Left lung (tissue), 14 donors: ENCODE data around the gene RGPD5. TPM values are rescaled to one million over a fixed set of nuclear protein-coding genes. Genes with fewer than 3 reads are reported as not detected.
"Not testable (repeated sequence)": the region's sequence is repeated elsewhere in the genome, so short reads cannot be mapped to it uniquely, and the experiment has no call there.

Experiments
- ATAC-seq: fragments of 200-7000 bp; cut with Tn5 transposase; one replicate; pipeline ENCODE4 v1.9.1; 2020; ENCODE audit warnings: moderate library complexity
- DNase-seq, 4 donors: peaks; one replicate each; pipeline ENCODE4 v3.0.0-alpha.2; 2013 to 2020
- H3K27ac ChIP-seq, 2 donors: fragments of 200-600 bp; sonication (generic) in 1 of 2; one replicate each; pipeline versions ENCODE4 v1.5.0 to v1.8.0; 2020 to 2021
- H3K27me3 ChIP-seq, 2 donors: fragments of 200-600 bp; sonication (generic) in 1 of 2; one replicate each; pipeline versions ENCODE4 v1.5.0 to v1.8.0; 2020 to 2021
- H3K36me3 ChIP-seq, 2 donors: fragments of 200-600 bp; sonication (generic) in 1 of 2; one replicate each; pipeline versions ENCODE4 v1.5.0 to v1.8.0; 2020 to 2021
- H3K4me1 ChIP-seq, 2 donors: fragments of 200-600 bp; one replicate each; pipeline ENCODE4 v1.8.0; 2021
- H3K4me3 ChIP-seq, 2 donors: fragments of 200-600 bp; sonication (generic) in 1 of 2; one replicate each; pipeline versions ENCODE4 v1.5.0 to v1.8.0; 2020 to 2021; ENCODE audit warnings: mild to moderate bottlenecking in 1 of 2
- H3K9me3 ChIP-seq, 2 donors: fragments of 200-600 bp; sonication (generic) in 1 of 2; one replicate each; pipeline versions ENCODE4 v1.5.0 to v1.8.0; 2020 to 2021
- intact Hi-C, 2 donors: fragments of 100-400 bp; cut with DNase I; formaldehyde crosslinking; loops; one replicate each; pipeline versions ENCODE4 v1.11.2 to v1.14.2; 2022
- long read RNA-seq, 12 donors: library from polyadenylated mRNA in 2 of 12; unstranded in 2 of 12; transcript quantifications; one replicate each; pipeline ENCODE4 v2.0.0 and lab custom pipeline, GENCODE V29; 2019 to 2026
- polyA plus RNA-seq, 6 donors: library from polyadenylated mRNA; unstranded; fragments of 120-200 nt; gene quantifications; one replicate each; pipeline ENCODE4 v1.2.1, GENCODE V29; 2013; ENCODE audit not compliant: insufficient read length in 6 of 6
- total RNA-seq, 2 donors: library from RNA; stranded (reverse); fragmentation: NEBNext Ultra II Directional; extraction: Animal tissue kit (Norgen Biotek cat#: 25700); gene quantifications; one replicate each; pipeline ENCODE4 v1.2.1, GENCODE V29; 2021
- donor health status: DM: no; HTN: yes; CAD: no.
- donor health status: DM: no; HTN: no; CAD: no.

Gene RGPD5
- 10 to 100 TPM; 39.8 to 52.1 TPM for total RNA-seq
- 10 to 100 TPM; 12.4 to 22.6 (median 18.5) TPM for polyA plus RNA-seq
- long read RNA-seq, donor 1, partial matches to known transcripts = 49 of 49 reads
- long read RNA-seq, donor 1, other reads (novel, unspliced or antisense) = 0 of 49 reads
- long read RNA-seq, donor 2, partial matches to known transcripts = 23 of 23 reads
- long read RNA-seq, donor 2, other reads (novel, unspliced or antisense) = 0 of 23 reads
- long read RNA-seq, donor 3, full-length matches to known transcripts = 1 of 9 reads
- long read RNA-seq, donor 3, partial matches to known transcripts = 8 of 9 reads
- long read RNA-seq, donor 3, other reads (novel, unspliced or antisense) = 0 of 9 reads
- long read RNA-seq, donor 4 = 0 reads
- long read RNA-seq, donor 5, partial matches to known transcripts = 0 of 1 reads
- long read RNA-seq, donor 5, other reads (novel, unspliced or antisense) = 0 of 1 reads
- long read RNA-seq, donor 6 = 0 reads
- long read RNA-seq, donor 7 = 0 reads
- long read RNA-seq, donor 8, partial matches to known transcripts = 8 of 8 reads
- long read RNA-seq, donor 8, other reads (novel, unspliced or antisense) = 0 of 8 reads
- long read RNA-seq, donor 9 = 0 reads
- long read RNA-seq, donor 10 = 0 reads
- long read RNA-seq, donor 11, full-length matches to known transcripts = 1 of 1 reads
- long read RNA-seq, donor 11, partial matches to known transcripts = 0 of 1 reads
- long read RNA-seq, donor 11, other reads (novel, unspliced or antisense) = 0 of 1 reads
- long read RNA-seq, donor 12 = 0 reads

DNA sequence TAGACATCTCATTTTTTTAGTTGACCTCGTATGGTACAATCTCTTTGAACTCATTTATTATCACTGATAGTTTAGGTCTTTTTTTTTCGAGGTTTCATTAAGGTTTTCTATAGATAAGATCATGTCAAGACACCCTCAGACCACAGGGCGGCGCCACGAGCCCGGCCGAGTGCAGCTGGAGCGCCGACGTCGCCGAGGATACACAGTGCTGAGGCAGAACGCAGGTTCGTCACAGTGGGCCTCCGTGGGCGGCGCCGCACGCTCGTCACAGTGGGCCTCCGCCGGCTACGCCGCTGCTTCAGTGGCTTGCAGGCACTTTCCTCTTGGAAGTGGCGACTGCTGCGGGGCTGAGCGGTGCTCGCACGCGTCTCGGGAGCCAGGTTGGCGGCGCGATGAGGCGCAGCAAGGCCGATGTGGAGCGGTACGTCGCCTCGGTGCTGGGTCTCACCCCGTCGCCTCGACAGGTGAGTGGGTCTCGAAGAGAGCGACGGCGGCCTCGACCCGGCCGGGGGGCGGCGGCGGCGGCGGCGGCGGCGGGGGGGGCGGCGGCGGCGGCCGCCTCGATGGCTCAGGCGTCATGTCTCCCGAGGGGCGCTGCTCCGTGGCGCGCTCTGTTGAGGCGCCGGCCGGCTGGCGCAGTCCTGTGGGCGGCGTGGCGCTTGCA lies at the start of gene RGPD5:
TSS of gene RGPD5 (plus strand) at position 232 of the 664 bp plus-strand sequence. CDS start at position 393, 161 bp downstream.
- H3K27me3 ChIP-seq, H3K27ac ChIP-seq, H3K36me3 ChIP-seq, H3K4me3 ChIP-seq, H3K9me3 ChIP-seq, DNase-seq, intact Hi-C loops, H3K4me1 ChIP-seq: not testable (repeated sequence)
- peak; percentile 100 for ATAC-seq

DNA sequence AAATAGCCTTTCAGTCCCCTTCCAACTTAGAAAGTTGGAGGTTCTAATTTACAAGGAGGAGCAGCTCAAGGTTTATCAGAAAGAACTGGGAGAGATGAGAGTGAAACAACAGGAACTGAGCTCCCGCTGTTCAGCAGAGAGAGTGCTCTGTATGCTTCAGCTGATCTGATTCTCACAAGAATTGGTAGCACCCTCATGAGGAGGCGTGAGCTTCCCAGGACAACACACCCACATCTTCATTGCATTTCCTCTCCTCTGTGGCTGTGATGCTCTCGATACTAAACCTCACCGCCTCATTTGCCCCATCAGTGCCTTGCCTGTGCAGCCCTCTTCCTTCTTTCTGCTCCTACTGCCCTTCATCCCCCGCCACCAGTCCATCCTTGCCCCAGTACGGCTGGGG lies 42.5 kb upstream of the RGPD5 start:
- DNase-seq, H3K27ac ChIP-seq, H3K27me3 ChIP-seq, H3K9me3 ChIP-seq, H3K4me1 ChIP-seq, H3K4me3 ChIP-seq, H3K36me3 ChIP-seq, ATAC-seq, intact Hi-C loops: not testable (repeated sequence)

DNA sequence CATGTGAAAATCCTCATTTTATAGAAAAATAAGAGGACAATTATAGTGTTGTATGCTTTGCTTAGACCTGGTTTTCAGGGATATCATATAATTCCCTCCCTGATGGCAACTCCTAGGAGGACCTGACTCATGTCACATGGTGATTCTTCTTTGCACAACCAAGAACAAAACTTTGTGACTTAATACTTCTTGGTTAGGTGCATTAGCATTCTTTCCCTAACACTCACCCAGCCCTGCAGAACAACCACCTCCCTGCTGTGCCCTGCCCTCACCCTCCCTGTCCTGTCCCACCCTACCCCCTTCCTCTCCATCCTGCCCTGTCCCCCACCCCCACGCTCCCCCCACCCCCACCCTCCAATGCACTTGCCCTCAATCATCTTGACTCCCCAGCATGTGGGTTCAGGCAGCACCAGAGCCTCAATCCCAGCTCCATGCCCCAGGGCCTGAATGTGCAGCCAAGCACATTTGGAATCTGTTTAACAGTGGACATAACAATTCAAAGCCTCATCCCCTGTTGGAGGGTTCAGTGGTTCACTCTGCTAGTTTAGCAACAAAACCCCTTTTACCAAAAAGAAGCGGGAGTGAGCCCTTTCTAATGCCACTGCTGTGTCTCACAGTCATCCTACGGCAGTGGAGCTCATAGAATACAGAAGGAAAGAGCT lies 36.8 kb upstream of the RGPD5 start:
- DNase-seq = not testable (repeated sequence)

DNA sequence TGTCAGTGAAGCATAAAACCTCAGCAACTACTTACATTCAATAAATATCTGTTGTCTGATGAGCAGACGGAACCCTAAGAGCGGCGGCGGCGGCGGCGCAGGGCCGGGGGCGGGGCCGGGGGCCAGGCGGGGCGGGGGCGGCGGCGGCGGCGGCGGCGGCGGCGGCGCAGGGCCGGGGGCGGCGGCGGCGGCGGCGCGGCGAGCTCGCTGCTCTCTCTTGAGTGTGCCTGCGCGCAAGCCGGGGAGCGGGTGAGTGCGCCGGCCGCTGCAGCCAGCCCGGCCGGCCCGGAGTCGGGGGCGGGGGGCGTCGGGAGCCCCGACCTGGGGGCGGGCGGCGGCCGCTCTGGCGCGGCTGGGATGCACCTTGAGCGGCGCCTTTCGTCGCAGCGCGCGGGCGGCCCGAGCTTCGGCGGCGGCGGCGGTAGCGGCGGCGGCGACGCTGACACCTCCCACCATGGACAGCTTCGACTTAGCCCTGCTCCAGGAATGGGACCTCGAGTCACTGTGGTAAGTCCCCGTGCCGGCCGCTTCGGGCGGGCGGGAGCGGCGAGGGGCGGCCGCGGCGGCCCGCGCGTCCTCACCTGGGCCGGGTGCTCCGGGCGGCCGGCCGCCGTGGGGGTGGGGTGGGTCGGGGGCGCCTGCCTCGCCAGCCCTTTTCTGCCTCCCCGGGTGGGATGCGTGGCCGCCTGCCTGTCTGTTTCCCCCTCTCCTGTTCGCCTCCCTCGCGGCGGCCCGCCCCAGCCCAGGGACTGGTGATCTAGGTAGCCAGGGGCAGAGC lies 33.7 kb upstream of the RGPD5 start:
- not testable (repeated sequence) for H3K4me3 ChIP-seq
- ATAC-seq = peak; percentile 64

More for the DNA sequence above, 36.8 kb upstream of the RGPD5 start:
- H3K27ac ChIP-seq, H3K4me1 ChIP-seq, H3K36me3 ChIP-seq, H3K9me3 ChIP-seq, intact Hi-C loops, H3K27me3 ChIP-seq, H3K4me3 ChIP-seq, ATAC-seq: not testable (repeated sequence)

DNA sequence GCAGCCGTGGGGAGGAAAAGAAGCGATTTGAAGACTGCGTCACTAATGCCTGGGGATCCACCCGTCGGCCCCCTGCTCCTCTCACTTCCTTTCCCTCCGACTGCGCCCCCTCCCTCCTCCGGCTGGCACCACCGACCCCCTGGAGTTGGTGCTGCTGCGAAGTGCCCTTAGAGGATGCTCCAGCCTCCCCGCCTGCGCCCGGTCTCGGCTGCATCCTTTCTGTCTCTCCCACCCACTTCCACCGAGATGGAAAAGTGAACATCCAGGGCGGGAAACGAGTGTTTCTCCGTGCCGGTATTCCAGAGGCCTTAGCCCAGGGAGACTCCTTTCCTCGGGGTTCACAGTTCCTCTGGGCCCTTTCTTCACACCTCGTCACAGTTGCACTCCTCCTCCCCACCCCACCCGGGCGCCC lies 33.1 kb upstream of the RGPD5 start:
- intact Hi-C loops, DNase-seq, H3K4me3 ChIP-seq, H3K9me3 ChIP-seq, H3K27ac ChIP-seq, H3K27me3 ChIP-seq, H3K36me3 ChIP-seq, H3K4me1 ChIP-seq: not testable (repeated sequence)
- ATAC-seq = peak; percentile 36

More for the DNA sequence above, 33.7 kb upstream of the RGPD5 start:
- intact Hi-C loops, H3K4me1 ChIP-seq, H3K9me3 ChIP-seq, H3K27ac ChIP-seq, DNase-seq, H3K36me3 ChIP-seq, H3K27me3 ChIP-seq: not testable (repeated sequence)

DNA sequence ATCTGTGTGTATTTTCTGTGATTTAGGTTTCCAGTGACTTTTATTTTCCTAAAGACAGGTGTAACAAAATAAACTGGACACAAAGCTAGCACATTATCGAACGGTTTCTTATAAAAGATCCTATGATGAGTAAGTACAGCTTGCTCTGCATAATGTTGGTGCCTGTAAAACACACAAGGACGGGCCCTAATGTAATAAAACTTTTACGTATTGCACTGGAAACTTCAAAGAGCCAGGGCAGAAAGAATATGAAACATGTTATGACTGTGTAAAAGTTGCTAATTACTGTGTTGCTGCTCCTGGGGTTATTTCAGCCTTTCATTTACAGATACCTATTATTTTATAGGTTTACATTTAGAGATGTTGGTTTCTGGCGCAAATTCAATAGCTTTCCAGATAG lies 32.1 kb upstream of the RGPD5 start:
- H3K4me3 ChIP-seq, intact Hi-C loops: not testable (repeated sequence)

DNA sequence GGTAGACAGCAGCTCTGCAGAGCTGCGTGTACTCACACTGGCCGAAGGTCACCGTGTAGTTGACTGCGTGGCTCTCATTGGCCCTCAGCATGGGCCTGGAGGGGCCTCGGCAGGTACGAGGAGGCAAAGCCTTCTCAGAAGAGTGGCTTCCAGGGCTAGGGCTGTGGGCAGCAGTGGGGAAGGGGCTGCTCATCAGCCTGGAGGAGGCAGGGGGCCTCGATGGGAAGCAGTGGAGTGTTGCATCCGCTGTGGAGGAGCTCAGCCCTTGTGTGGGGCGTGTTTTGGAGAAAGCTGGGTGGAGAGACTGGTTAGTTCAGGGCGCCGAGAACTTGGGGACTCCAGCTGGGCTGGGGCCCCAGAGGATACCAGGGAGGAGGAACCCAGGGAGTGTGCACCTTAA lies 28.0 kb upstream of the RGPD5 start:
- intact Hi-C loops, H3K9me3 ChIP-seq, H3K4me1 ChIP-seq, H3K36me3 ChIP-seq, ATAC-seq, H3K27ac ChIP-seq, H3K4me3 ChIP-seq, H3K27me3 ChIP-seq: not testable (repeated sequence)
- peak in 1 of 4 donors; percentile 16 for DNase-seq

More for the DNA sequence above, 32.1 kb upstream of the RGPD5 start:
- not testable (repeated sequence) for H3K36me3 ChIP-seq, DNase-seq, H3K9me3 ChIP-seq, H3K4me1 ChIP-seq, ATAC-seq, H3K27me3 ChIP-seq, H3K27ac ChIP-seq

DNA sequence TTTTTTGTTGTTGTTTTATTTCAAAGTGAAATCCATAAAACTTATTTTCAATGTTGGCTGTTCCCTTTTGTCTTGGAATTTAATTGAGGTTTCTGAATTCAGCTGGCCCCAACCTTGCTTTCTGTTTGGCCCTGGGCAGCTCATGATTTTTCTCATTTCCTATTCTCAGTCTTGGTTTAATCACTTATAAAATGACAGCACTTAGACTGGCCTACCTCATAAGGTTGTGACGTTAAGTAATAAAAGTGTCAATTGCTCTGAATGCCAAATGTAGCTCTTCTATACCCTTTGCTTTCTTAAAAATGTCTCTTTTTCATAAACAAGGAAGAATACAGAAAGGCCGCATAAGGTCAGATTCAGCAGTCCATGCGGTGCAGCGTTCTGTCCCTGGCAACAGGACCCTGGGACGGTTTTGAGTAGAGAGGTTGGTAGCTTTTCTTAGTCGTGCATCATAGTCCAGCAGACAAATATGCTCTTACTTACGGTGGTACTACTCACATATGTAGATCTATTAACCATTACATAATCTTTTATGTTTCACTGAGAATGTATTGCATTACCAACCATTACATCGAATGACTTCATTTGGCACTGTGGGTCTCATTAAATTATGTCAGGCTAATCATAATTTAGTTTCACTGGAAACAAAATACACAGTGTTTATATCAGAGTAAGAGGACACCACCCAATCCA lies 27.1 kb upstream of the RGPD5 start:
- H3K4me1 ChIP-seq, H3K9me3 ChIP-seq, H3K27ac ChIP-seq, H3K36me3 ChIP-seq, H3K4me3 ChIP-seq, DNase-seq, intact Hi-C loops, H3K27me3 ChIP-seq, ATAC-seq: not testable (repeated sequence)

DNA sequence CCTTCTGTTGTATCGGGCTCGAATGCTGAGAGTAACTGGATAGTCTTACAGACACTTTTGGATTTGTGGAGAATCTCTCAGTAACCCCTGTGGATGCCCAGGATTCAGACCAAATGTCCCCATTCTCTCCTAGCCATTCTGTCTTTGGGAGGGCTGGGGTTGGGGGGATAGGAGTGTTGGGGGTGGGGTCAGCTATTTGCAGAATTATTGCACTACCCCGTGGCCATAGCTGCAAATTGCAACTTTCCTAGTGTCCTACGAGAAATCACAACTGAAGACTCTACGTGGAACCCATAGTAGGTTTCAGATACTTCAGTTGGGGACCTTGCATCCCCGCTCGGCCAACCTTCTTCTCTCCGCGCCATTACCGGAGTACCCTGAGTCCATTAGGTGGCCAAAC lies 25.2 kb upstream of the RGPD5 start:
- H3K4me3 ChIP-seq, H3K27ac ChIP-seq, H3K9me3 ChIP-seq, H3K27me3 ChIP-seq, intact Hi-C loops, H3K36me3 ChIP-seq, H3K4me1 ChIP-seq: not testable (repeated sequence)
- ATAC-seq (peak; percentile 60), DNase-seq (peak in 1 of 4 donors; percentile 2)

DNA sequence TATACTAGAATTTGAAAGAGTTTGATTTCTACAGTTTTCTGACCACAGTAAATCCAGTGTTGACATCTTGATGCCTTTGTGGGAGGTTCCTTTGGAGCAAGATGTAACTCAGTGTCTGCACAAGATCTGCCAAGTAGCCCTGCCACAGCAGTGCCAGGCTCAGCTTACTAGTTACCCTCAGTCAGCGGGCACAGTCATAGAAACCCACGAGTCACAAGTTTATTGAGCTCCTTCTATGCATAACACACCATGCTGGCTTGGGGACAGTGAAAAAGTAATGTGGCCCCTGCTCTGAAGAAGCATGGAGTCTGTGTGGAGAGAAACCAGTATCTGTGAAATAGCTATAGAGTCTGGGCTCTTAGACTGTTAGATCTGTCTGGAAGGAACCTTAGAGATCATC lies 15.0 kb upstream of the RGPD5 start:
- intact Hi-C loops, H3K27ac ChIP-seq, H3K4me3 ChIP-seq, H3K9me3 ChIP-seq, H3K4me1 ChIP-seq, H3K36me3 ChIP-seq, H3K27me3 ChIP-seq, DNase-seq, ATAC-seq: not testable (repeated sequence)

DNA sequence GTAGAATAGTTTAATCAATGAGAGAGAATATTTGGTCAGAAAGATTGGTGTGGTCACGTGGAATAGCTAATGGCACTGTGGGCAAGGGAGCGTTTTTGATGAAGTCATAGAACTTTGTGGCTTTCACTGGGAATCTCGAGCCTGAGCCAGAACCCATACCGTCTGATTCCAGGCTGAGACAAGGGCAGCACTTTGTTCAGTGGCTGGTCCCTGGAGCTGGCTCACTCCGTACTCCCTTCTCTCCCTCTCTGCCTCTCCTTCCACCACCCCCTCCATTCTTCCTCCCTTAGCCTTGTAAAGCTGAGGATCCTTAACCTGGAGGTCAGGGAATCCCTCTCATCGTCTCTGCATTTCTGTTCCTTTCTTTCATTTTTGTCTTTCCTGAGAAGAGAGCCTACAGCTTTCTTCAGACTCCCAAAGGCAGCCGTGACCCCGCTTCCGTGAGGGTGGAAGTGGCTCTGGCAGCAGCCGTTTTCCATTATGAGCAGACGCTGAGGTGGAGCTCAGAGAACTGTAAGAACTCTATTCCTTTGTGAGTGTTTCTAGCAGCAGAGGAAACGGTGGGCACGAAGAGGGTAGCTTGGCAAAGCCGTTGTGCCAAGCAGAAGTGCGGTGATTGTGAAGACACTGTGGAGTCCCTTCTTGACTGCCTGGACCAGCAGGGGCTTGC lies 12.8 kb upstream of the RGPD5 start:
- H3K27ac ChIP-seq, intact Hi-C loops, H3K36me3 ChIP-seq, H3K9me3 ChIP-seq, H3K4me1 ChIP-seq, DNase-seq, H3K27me3 ChIP-seq, ATAC-seq, H3K4me3 ChIP-seq: not testable (repeated sequence)
